GM03348 (cell line): ENCODE measurements around the gene MAP3K10.
"Not testable (repeated sequence)": the region's sequence is repeated elsewhere in the genome, so short reads cannot be mapped to it uniquely, and the experiment has no call there.

Experiments used
- DNase-seq: peaks from one replicate; pipeline ENCODE4 v3.0.0; 2012; ENCODE audit warnings: low spot score

The MAP3K10 gene

DNA sequence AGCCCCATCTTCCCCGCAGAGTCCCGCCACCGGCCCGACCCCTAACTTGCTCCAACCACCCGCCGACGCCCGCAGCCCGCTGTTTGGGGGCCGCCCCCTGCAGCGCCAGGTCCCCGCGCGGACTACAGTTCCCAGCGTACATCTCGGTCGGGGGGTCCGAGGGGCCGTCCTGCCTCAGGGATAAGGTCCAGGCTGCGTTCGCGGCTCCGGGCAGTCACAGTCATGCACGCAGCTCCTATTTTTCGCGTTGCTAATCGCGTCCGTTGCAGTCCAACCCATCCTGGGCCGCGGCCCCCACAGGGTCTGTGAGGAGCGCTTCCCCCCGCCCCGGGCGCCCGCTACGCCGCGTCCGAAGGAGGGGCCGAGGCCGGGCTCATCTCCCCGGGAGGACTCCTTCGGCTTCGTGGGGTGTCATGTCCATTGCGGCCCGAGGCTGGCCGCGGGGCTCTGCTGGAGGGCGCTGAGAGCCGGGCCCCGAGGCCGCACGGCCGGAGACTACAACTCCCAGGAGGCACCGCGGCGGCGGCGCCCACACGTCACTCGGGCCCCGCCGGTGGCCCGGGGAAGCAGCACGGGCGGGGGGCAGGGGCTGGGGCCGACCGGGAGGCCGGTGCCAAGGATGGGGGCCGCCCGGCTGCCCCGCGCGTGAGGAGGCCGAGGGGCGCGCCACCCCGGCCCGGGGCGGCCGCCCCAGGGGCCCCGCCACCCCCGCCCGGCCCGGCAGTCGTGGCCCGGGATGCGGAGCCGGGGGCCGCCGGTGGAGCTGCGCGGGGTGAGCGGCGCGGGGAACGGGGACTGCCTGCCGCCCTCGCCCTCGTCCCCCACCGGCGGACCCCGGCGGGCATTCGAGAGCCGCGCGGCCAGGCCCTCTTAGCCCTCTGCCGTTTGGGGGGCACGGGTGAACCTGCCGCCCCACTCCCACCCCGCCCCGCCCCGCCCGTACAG is at the start of gene MAP3K10:
MAP3K10 (plus strand) TSS at position 536 of the 945 bp plus-strand sequence. CDS start 606 bp downstream, outside the sequence.
- DNase-seq = peak; percentile 94

DNA sequence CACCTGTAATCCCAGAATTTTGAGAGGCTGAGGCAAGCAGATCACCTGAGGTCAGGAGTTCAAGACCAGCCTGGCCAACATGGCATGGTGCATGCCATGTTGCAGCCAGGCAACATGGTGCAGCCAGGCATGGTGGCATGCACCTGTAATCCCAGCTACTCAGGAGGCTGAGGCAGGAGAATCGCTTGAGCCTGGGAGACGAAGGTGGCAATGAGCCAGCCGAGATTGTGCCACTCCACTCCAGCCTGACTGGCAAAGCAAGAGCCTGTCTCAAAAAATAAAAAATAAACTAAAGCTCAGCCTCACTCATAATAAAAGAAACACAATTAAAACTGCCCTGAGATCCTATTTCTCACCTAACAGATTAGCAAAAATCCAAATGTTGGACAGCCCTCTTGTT is 49.7 kb upstream of the MAP3K10 start:
- no peak for DNase-seq

DNA sequence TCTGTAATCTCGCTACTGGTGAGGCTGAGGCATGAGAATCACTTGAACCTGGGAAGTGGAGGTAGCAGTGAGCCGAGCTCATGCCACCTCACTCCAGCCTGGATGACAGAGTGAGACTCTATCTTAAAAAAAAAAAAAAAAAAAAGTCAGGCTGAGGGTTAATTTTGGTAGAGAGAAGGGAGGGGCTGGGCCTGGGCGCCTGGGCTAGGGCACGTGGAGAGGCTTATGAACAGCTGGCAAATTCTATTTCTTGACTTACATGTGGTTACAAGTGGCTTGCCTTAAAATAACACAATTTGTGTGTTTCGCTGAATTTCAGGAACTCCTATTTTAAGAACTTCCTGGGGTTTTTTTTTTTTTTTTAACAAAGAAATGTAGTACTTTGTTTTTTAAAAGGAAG is 47.6 kb upstream of the MAP3K10 start:
- peak; percentile 15 for DNase-seq

DNA sequence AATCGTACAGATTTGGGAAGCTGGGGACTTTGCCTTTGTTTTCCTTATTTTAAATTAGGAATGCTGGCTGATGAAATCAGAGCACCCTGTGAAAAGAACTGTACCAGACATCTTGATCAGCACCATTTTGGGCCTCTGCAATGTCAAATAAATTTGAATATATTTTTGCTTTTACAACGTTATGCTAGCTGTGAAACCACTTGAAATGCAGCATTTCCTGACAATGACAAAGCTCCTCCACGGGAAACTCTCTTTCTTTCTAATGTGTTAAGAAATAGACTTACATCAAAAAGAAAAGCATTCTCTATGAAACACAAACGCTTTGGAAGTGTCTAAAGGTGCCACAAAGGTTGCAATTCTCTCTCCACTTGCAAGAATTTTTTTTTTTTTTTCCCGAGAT is 47.1 kb upstream of the MAP3K10 start:
- DNase-seq = no peak

DNA sequence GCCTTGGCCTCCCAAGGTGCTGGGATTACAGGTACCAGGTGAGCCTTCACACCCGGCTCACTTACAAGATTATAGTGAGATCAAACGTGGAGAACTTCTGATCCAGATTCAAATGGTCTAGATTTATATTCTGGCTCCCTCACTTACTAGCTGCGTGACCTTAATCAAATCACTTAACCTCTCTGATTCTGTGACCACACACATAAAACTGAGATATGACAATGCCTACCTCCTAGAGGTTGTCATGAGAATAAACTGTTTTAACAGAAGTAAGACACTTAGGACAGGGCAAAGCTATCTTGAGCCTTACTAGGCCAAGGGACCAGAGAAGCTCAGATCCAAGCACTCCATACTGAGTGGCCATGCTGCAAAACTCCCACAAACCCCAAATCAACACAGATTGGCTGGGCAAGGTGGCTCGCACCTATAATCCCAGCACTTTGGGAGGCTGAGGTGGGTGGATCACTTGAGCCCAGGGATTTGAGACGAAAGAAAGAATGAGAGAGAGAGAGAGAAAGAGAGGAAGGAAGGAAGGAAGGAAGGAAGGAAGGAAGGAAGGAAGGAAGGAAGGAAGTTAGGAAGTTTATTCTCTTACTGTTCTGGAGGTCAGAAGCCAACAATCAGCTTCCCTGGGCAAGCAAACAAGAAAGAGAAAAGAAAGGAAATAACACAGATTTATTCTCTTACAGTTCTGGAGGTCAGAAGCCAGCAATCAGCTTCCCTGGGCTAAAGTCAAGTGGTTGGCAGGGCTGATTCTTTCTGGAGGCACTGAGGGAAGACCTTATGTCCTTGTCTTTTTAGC is 46.1 kb upstream of the MAP3K10 start:
- DNase-seq = no peak

DNA sequence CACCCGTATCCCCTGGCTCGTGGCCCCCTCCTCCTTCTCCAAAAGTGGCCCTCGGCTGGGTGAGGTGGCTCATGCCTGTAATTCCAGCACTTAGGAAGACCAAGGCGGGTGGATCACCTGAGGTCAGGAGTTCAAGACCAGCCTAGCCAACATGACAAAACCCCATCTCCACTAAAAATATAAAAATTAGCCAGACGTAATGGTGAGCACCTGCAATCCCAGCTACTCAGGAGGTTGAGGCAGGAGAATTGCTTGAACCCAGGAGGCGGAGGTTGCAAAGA is 45.5 kb upstream of the MAP3K10 start:
- not testable (repeated sequence) for DNase-seq

DNA sequence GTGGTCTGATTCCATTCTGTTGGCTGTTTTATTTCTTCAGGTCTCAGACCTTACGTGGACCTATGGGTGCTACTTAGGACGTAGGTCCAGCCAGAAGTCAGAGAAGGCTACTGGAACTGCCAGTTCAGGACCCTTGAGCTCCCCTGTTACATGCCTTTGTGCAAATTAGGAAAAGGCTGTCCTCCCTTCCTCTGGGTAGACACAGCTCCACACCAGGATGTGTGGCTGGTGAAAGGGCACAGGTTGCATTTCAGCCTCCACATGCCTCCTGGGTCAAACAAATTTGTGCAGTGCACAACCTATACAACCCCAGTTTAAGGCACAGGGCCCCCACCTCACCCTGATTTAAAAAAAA is 43.9 kb upstream of the MAP3K10 start:
- DNase-seq = no peak

DNA sequence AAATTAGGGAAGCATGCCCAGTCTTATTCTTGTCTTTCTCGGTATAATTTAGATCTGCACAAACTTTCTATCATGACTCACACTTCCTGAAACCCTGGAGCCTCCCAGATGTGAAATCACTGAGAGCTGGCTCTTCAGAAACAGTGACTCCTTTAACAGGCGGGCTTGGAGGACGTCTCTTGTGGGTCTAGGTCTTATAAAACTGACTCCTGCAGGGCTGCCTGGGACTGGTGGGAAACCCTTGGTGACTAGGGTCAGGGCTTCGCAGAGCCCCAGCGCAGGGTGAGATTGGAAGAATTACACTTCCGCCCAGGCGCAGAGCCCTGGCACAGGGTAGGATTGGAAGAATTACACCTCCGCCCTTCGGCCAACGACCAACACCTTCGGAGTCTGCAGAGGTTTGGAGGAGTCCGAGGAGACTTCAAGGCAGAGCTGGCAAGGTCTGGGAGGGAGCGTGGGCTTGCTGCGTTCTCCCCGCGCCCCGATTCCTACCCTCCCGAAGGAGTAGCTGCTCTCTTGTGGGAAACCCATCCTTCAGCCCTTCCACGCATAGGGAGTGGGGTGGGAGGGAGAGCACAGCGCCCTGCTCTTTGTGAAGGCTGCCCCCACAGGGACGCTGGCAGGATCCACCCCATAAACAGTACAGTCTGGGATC is 43.4 kb upstream of the MAP3K10 start:
- peak; percentile 84 for DNase-seq

DNA sequence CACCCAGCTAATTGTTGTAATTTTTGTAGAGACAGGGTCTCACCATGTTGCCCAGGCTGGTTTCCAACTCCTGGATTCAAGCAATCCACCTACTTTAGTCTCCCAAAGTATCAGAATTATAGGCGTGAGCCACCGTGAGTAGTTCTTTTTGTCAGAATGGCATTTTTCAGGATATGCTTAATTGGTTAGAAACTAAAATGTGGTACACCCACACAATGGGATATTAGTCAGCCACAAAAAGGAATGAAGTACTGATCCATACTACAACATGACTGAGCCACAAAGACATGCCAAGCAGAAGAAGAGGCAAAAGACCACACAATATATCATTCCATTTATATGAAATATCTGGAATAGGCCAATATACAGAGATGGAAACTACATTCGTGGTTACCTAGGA is 41.7 kb upstream of the MAP3K10 start:
- DNase-seq = no peak

DNA sequence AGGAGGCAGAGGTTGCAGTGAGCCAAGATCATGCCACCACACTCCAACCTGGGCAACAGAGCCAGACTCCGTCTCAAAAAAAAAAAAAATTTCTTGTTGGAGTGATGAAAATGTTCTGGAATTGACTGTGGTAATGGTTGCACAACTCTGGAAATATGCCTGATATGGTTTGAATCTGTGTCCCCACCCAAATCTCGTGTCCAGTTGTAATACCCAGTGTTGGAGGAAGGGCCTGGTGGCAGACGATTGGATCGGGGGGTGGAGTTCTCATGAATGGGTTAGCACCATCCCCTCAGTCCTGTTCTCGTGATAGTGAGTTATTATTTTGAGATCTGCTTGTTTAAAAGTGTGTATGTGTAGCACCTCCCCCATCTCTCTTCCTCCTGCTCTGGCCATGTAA is 41.1 kb upstream of the MAP3K10 start:
- peak; percentile 40 for DNase-seq

DNA sequence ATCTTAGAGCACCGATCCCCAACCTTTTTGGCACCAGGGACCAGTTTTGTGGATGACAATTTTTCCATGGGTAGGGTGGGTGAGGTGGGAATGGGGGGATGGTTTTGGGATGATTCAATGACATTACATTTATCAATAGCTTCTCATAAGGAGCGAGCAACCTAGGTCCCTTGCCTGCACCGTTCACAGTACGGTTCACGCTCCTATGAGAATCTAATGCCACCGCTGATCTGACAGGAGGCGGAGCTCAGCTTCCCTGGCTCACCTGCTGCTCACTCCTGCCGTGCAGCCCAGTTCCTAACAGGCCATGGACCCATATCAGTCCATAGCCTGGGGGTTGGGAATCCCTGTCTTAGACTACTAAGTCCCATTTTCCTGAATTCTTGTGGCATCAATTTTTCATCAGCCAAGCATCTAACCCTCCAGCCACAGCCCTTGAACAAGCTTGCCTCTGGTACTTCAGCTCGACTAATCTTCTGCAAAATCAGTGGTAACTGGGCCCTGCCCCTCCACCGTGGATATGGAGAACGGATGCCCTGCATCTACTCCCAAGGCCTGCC is 37.0 kb upstream of the MAP3K10 start:
- no peak for DNase-seq

DNA sequence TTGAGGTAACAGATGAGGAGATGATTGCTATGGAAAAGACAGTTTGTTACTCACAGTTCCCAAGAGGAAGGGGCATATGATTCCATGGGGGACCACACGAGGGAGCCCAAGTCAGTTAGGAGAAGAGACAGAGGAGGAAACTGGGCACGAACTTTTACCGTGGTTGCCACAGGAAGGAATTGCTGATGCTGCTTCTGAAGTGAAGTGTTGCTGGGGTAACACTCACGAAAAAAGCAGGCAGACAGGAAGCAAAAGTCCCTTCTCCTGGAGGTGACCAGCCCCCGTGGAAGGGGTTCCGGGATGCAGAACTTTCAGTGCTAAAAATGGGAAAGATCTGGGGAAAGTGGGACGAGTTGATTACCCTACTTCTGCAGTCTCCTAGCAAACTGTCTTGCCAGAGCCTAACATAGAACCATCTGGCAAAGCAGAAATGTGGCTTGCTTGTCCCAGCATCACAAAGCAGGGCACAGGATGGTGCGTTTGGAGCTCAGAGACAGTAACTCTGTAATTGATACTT is 35.4 kb upstream of the MAP3K10 start:
- DNase-seq = peak; percentile 35

DNA sequence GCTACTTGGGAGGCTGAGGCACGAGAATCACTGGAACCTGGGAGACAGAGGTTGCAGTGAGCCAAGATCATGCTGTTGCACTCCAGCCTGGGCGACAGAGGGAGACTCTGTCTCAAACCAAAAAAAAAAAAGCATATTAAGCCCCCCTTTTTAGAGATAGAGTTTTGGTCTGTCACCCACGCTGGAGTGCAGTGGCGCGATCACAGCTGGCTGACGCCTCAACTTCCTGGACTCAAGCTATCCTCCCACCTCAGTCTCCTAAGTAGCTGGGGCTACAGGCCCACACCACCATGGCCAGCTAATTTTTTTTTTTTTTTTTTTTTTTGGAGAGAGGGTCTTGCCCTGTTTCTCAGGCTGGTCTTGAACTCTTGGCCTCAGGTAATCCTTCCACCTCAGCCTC is 34.2 kb upstream of the MAP3K10 start:
- DNase-seq = no peak

DNA sequence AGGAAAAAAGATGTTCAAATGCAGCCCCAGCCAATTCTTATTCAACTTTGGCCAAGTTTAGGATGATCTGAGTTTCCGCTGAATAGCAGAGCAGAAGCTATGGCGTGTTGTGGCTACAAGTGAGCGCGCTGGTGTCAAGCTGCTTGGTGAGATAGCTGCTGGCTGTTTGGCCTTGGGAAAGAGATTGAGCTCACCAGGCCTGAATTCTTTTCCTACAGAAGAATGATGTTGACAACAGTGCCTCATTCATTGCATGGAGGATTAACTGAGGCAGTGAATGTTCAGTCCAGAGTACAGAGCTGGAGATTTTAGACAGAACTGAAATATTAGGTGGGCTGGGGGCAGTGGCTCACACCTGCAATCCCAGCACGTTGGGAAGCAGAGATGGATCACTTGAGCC is 31.5 kb upstream of the MAP3K10 start:
- no peak for DNase-seq

DNA sequence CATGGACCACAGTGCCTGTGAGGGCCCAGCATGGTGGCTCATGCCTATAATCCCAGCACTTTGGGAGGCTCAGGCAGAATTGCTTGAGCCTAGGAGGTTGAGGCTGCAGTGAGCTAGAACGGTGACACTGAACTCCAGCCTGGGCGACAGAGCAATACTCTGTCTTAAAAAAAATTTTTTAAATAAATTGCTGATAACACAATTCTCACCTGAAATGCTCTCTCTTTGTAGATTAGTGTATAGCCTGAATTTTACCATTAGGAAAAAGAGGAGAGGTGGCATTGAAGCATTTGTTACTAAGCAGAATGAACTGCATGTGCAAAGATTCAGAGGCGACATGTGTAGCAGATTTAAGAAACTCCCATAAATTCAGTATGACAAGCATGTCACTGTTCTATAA is 29.1 kb upstream of the MAP3K10 start:
- no peak for DNase-seq

DNA sequence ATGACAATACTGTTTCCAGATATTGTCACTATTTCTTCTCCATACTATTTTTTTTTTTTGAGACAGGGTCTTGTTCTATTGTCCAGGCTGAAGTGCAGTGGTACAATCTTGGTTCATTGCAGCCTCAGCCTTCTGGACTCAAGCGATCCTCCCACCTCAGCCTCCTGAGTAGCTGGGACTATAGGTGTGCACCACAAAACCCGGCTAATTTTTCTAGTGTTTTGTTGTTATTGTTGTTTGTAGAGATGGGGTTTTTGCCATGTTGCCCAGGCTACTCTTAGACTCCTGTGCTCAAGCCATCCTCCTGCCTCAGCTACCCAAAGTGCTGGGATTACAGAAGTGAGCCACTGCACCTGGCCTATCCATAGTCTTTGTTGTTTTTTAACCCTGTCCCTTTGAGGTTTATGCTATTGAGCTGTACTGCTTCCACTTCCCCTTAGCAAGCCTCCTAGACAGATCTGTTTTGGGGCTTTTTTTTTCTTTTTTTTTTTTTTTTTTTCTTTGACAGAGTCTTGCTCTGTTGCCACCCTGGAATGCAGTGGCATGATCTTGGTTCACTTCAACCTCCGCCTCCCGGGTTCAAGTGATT is 27.6 kb upstream of the MAP3K10 start:
- DNase-seq = no peak

DNA sequence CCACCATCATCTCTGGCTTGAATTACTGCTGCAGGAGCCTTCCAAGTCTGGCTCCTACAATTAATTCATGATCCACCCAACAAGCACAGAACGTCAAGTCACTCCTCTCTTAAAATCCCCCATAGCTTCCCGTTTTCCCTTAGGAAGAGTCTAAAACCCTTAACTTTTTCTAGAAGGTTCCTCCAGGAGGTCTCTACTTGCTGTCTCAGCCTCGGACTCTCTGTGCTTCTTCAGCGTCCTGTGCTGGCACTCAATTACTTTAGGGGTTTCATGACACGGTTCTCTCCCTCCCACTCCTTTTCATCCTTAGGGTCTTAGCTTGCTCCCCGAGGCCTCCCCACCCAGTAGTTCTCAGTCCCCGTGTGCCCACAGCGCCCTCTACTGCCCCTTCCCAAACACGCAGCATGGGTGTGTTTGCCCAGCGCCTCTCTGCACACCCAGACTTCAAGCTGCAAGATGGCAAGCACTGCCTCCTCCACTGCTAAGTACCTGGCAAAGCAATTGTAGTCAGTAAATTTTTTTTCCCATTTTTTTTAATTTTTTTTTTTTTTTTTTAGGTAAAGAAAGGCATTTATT is 25.8 kb upstream of the MAP3K10 start:
- DNase-seq = peak; percentile 83

DNA sequence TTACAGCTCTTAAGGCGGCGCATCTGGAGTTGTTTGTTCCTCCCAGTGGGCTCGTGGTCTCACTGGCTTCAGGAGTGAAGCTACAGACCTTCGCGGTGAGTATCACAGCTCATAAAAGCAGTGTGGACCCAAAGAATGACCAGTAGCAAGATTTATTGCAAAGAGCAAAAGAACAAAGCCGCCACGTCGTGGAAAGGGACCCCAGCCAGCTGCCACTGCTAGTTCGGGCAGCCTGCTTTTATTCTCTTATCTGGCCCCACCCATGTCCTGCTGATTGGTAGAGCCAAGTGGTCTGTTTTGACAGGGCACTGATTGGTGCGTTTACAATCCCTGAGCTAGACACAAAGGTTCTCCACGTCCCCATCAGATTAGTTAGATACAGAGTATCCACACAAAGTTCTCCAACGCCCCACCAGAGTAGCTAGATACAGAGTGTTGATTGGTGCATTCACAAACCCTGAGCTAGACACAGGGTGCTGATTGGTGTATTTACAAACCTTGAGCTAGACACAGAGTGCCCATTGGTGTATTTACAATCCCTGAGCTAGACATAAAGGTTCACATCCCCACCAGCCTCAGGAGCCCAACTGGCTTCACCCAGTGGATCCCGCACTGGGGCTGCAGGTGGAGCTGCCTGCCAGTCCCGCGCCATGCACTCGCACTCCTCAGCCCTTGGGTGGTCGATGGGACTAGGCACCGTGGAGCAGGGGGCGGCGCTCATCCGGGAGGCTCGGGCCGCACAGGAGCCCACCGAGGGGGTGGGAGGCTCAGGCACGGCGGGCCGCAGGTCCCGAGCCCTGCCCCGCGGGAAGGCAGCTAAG is 21.5 kb upstream of the MAP3K10 start:
- DNase-seq = not testable (repeated sequence)

DNA sequence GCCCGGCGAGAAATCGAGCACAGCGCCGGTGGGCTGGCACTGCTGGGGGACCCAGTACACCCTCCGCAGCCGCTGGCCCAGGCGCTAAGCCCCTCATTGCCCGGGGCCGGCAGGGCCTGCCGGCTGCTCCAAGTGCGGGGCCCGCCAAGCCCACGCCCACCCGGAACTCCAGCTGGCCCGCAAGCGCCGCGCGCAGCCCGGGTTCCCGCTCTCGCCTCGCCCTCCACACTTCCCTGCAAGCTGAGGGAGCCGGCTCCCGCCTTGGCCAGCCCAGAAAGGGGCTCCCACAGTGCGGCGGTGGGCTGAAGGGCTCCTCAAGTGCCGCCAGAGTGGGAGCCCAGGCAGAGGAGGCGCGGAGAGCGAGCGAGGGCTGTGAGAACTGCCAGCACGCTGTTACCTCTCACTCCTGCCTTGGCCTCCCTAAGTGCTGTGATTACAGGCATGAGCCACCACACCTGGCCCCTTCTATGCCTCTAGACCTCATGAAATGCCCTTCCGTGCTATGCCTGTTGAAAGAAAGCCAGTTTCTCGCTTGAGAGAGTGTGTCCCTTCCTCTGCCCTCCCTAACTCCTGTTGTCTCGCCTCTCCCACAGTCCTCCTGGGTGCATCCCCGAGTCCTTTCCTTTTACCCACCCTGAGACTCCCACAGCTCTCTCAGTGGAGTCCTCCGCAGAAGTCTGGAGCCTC is 20.8 kb upstream of the MAP3K10 start:
- not testable (repeated sequence) for DNase-seq

DNA sequence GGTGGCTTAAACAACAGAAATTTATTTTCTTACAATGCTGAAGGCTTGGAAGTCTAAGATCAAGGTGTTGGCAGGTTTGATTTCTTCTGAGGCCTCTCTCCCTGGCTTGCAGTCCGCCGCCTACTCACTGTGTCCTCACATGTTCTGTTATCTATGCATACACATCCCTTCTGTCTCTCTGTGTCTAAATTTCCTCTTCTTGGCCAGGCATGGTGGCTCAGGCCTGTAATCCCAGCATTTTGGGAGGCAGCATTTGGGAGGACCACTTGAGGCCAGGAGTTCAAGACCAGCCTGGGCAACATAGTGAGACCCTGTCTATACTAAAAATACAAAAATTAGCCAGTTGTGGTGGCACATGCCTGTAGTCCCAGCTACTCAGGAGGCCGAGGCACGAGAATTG is 19.9 kb upstream of the MAP3K10 start:
- not testable (repeated sequence) for DNase-seq
